Measurements from ENCODE around the gene SLC37A1. TPM values are rescaled to one million over a fixed set of nuclear protein-coding genes. Genes with fewer than 3 reads are reported as not detected.

SLC37A1 gene
- total RNA-seq, 1 experiment from 2014 or later: 15.0 TPM

GRCh38 chr21:42520628-42521253, 7.1 kb downstream of the SLC37A1 start:
- ATAC-seq (no peak), DNase-seq (ENCODE audit: low read depth, low spot score) (no peak)
- ChIA-PET POLR2A (no interaction called here), RAD21 (ENCODE audit: low non-redundant PET in 1 of 2, low total read pairs in 2 of 2, uncharacterized antibody in 2 of 2, unreplicated experiment in 2 of 2) (no interaction called here), CTCF (no interaction called here)
- Histone ChIP-seq H3K27ac (ENCODE audit: low read depth, low read length) (no peak overlapping the region), H3K79me2 (ENCODE audit: insufficient read depth, low read length) (no peaks in the 10 kb centered on the region), H3K4me2 (ENCODE audit: low read length) (no peak overlapping the region), H2AFZ (ENCODE audit: low read depth, low read length, poor library complexity, severe bottlenecking) (no peak overlapping the region), H3K27me3 (ENCODE audit: insufficient read depth, low read length) (no peaks in the 10 kb centered on the region), H3K36me3 (ENCODE audit: control insufficient read depth in 1 of 2, insufficient read depth in 2 of 2, low read length in 2 of 2) (peaks cover 0 to 7% of the 10 kb centered on the region in 2 experiments; a peak in 2 of 4 replicates), H3K4me1 (ENCODE audit: control insufficient read depth in 1 of 2, insufficient read depth in 2 of 2, low read length in 2 of 2) (peaks cover 35 to 39% of the 10 kb centered on the region in 2 experiments), H3K4me3 (replicated peaks in 1 of 2; ENCODE audit: low read depth in 1 of 2, low read length in 2 of 2) (no peak overlapping the region), H4K20me1 (ENCODE audit: insufficient read depth) (no peaks in the 10 kb centered on the region), H3K9me3 (ENCODE audit: control insufficient read depth in 1 of 2, insufficient read depth in 1 of 2, low read depth in 1 of 2, low read length in 2 of 2) (no peaks in the 10 kb centered on the region), H3K9ac (ENCODE audit: low read length) (no peak overlapping the region), H3K9me2 (ENCODE audit: insufficient read depth) (no peaks in the 10 kb centered on the region)
- intact Hi-C loops (cut with micrococcal nuclease): no loop called here
- TF ChIP-seq RAD21 (IDR thresholded peaks at IDR 0.05; ENCODE audit: low read depth) (no peak), YY1 (IDR thresholded peaks at IDR 0.05; ENCODE audit: extremely low read depth, insufficient replicate concordance, low read depth, low read length) (no peak), SP1 (IDR thresholded peaks at IDR 0.05; ENCODE audit: low read depth) (no peak), ZNF274 (IDR thresholded peaks at IDR 0.05; ENCODE audit: low read depth, low read length) (no peak), FOSL1 (IDR thresholded peaks at IDR 0.05; ENCODE audit: low read depth) (no peak), EZH2 (IDR thresholded peaks at IDR 0.05) (no peak), EZH2phosphoT487 (IDR thresholded peaks at IDR 0.05; ENCODE audit: borderline replicate concordance) (no peak), ZFX (IDR thresholded peaks at IDR 0.05) (no peak), POLR2A (IDR thresholded peaks at IDR 0.05; ENCODE audit: borderline replicate concordance, extremely low read depth, insufficient read depth, insufficient read length) (no peak), TCF7L2 (IDR thresholded peaks at IDR 0.05; ENCODE audit: borderline replicate concordance, extremely low read depth, insufficient read depth, insufficient read length) (no peak), ATF3 (IDR thresholded peaks at IDR 0.05) (no peak), SIN3A (IDR thresholded peaks at IDR 0.05; ENCODE audit: low read depth) (no peak), JUND (IDR thresholded peaks at IDR 0.05) (no peak), CBX3 (IDR thresholded peaks at IDR 0.05; ENCODE audit: low read depth) (no peak), MAX (IDR thresholded peaks at IDR 0.05) (no peak), ELF1 (IDR thresholded peaks at IDR 0.05; ENCODE audit: borderline replicate concordance, low read depth) (no peak), CEBPB (IDR thresholded peaks at IDR 0.05; ENCODE audit: low read depth) (no peak)
- BruUV-seq (replicated peaks): no TSS peak

Measured in HCT116 (cell line).